Measurements from ENCODE around the gene SOBP. TPM values are rescaled to one million over a fixed set of nuclear protein-coding genes. Genes with fewer than 3 reads are reported as not detected.

The SOBP gene
- total and polyA plus RNA-seq, 7 experiments from 2014 or later: 0.08 to 0.15 TPM; not detected in 5

- Mint-ChIP-seq H3K4me1 (peaks cover 0 to 2% (median 0%) of the 10 kb centered on the region in 7 donors), H3K4me3 (no peak overlapping the region), H3K27me3 (peaks cover 0 to 19% (median 0%) of the 10 kb centered on the region in 5 donors), H3K9me3 (peaks cover 0 to 7% (median 0%) of the 10 kb centered on the region in 11 donors), H3K27ac (no peak overlapping the region), H3K36me3 (peaks cover 0 to 5% (median 0%) of the 10 kb centered on the region in 5 donors)
- H3K27ac ChIP-seq (ENCODE audit: low read depth, low read length): no peak overlapping the region
- POLR2A ChIA-PET: no interaction called here
- ATAC-seq (no peak), DNase-seq (no peak)
- CTCF ChIA-PET: no interaction called here
- H3K4me1 ChIP-seq (ENCODE audit: control insufficient read depth in 2 of 2, insufficient read depth in 2 of 2, low read length in 2 of 2): no peaks in the 10 kb centered on the region
- H3K9me3 ChIP-seq (ENCODE audit: control insufficient read depth in 2 of 3, low read length in 3 of 3): no peaks in the 10 kb centered on the region
- no peak overlapping the region for H3K4me3 ChIP-seq (ENCODE audit: low read length)
- H3K27me3 ChIP-seq (ENCODE audit: control insufficient read depth in 2 of 2, insufficient read depth in 2 of 2, low read length in 2 of 2): no peaks in the 10 kb centered on the region
- no peaks in the 10 kb centered on the region for H3K36me3 ChIP-seq (ENCODE audit: control insufficient read depth in 2 of 3, insufficient read depth in 3 of 3, low read length in 3 of 3)
- intact Hi-C loops (cut with micrococcal nuclease): no loop called here
These were observed 192.8 kb downstream of the SOBP start for GRCh38 chr6:107682721-107683120.

DNA sequence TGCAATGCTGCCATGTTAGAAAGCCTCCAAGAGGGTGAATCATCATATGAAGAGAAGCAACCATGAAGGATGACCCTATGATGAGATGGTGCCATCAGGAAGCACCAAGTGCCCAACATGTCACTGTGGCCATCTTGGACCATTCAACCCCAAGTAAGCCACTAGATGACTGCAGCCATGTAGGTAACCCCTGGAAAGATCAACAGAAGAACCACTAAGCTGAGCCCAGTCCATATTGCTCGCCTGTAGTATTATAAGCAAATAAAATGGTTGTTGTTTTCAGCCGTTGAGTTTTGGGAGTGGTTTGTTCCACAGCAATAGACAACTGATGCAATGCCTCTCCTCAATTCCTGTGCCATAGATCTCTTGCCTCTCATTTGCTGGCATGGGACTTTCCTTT, 193.3 kb downstream of the SOBP start:
- Histone ChIP-seq H3K4me3 (ENCODE audit: low read length) (no peak overlapping the region), H3K36me3 (ENCODE audit: control insufficient read depth in 2 of 3, insufficient read depth in 3 of 3, low read length in 3 of 3) (no peaks in the 10 kb centered on the region), H3K27me3 (ENCODE audit: control insufficient read depth in 2 of 2, insufficient read depth in 2 of 2, low read length in 2 of 2) (no peaks in the 10 kb centered on the region), H3K27ac (ENCODE audit: low read depth, low read length) (no peak overlapping the region), H3K9me3 (ENCODE audit: control insufficient read depth in 2 of 3, low read length in 3 of 3) (no peaks in the 10 kb centered on the region), H3K4me1 (ENCODE audit: control insufficient read depth in 2 of 2, insufficient read depth in 2 of 2, low read length in 2 of 2) (no peaks in the 10 kb centered on the region)
- Mint-ChIP-seq H3K4me1 (peaks cover 0 to 2% (median 0%) of the 10 kb centered on the region in 7 donors), H3K9me3 (peaks cover 0 to 7% (median 0%) of the 10 kb centered on the region in 11 donors), H3K4me3 (no peak overlapping the region), H3K27ac (no peak overlapping the region), H3K36me3 (peaks cover 0 to 5% (median 0%) of the 10 kb centered on the region in 5 donors), H3K27me3 (peaks cover 0 to 19% (median 0%) of the 10 kb centered on the region in 5 donors)
- CTCF ChIA-PET: no interaction called here
- intact Hi-C loops (cut with micrococcal nuclease): no loop called here
- DNase-seq: no peak
- no peak for ATAC-seq
- POLR2A ChIA-PET: no interaction called here

- no peak overlapping the region for H3K27ac ChIP-seq (ENCODE audit: low read depth, low read length)
- intact Hi-C loops (cut with micrococcal nuclease): no loop called here
- CTCF ChIA-PET: no interaction called here
- H3K4me3 ChIP-seq (ENCODE audit: low read length): no peak overlapping the region
- H3K36me3 ChIP-seq (ENCODE audit: control insufficient read depth in 2 of 3, insufficient read depth in 3 of 3, low read length in 3 of 3): no peaks in the 10 kb centered on the region
- Mint-ChIP-seq H3K27ac (no peak overlapping the region), H3K4me3 (no peak overlapping the region), H3K36me3 (peaks cover 0 to 5% (median 0%) of the 10 kb centered on the region in 5 donors), H3K27me3 (peaks cover 0 to 11% (median 0%) of the 10 kb centered on the region in 5 donors), H3K9me3 (peaks cover 0 to 7% (median 0%) of the 10 kb centered on the region in 11 donors), H3K4me1 (peaks cover 0 to 2% (median 0%) of the 10 kb centered on the region in 7 donors)
- no peaks in the 10 kb centered on the region for H3K27me3 ChIP-seq (ENCODE audit: control insufficient read depth in 2 of 2, insufficient read depth in 2 of 2, low read length in 2 of 2)
- H3K4me1 ChIP-seq (ENCODE audit: control insufficient read depth in 2 of 2, insufficient read depth in 2 of 2, low read length in 2 of 2): no peaks in the 10 kb centered on the region
- POLR2A ChIA-PET: no interaction called here
- ATAC-seq (no peak), DNase-seq (no peak)
- no peaks in the 10 kb centered on the region for H3K9me3 ChIP-seq (ENCODE audit: control insufficient read depth in 2 of 3, low read length in 3 of 3)
These were observed 195.1 kb downstream of the SOBP start for GRCh38 chr6:107684996-107685395.

- intact Hi-C loops (cut with micrococcal nuclease): no loop called here
These were observed 199.3 kb downstream of the SOBP start for GRCh38 chr6:107689190-107689589.

GRCh38 chr6:107689951-107690642, 200.2 kb downstream of the SOBP start:
- CTCF ChIA-PET: interaction anchor here (1.3 to 1.7 kb wide), 3 partner anchors 14 to 40 kb away, joined by 3 to 7 read pairs (median 5); no protein-coding TSS in a partner anchor
- no peak overlapping the region for H3K4me3 Mint-ChIP-seq
- no peak for DNase-seq

More at GRCh38 chr6:107689190-107689589, 199.3 kb downstream of the SOBP start:
- Histone ChIP-seq H3K36me3 (ENCODE audit: control insufficient read depth in 2 of 3, insufficient read depth in 3 of 3, low read length in 3 of 3) (no peaks in the 10 kb centered on the region), H3K9me3 (ENCODE audit: control insufficient read depth in 2 of 3, low read length in 3 of 3) (no peaks in the 10 kb centered on the region), H3K4me3 (ENCODE audit: low read length) (no peak overlapping the region), H3K4me1 (ENCODE audit: control insufficient read depth in 2 of 2, insufficient read depth in 2 of 2, low read length in 2 of 2) (no peaks in the 10 kb centered on the region), H3K27ac (ENCODE audit: low read depth, low read length) (no peak overlapping the region), H3K27me3 (ENCODE audit: control insufficient read depth in 2 of 2, insufficient read depth in 2 of 2, low read length in 2 of 2) (no peaks in the 10 kb centered on the region)
- Mint-ChIP-seq H3K9me3 (peaks cover 0 to 3% (median 0%) of the 10 kb centered on the region in 11 donors), H3K36me3 (no peaks in the 10 kb centered on the region), H3K27me3 (no peaks in the 10 kb centered on the region), H3K4me3 (no peak overlapping the region), H3K4me1 (peaks cover 0 to 7% (median 4%) of the 10 kb centered on the region in 7 donors), H3K27ac (no peak overlapping the region)
- ATAC-seq: no peak
- no peak for DNase-seq
- CTCF ChIA-PET: interaction anchor here (1.3 kb wide), 1 partner anchor 14 kb away, joined by 3 read pairs; no protein-coding TSS in a partner anchor
- POLR2A ChIA-PET: no interaction called here

GRCh38 chr6:107690643-107691061, 200.7 kb downstream of the SOBP start:
- CTCF ChIA-PET: interaction anchor here (1.3 to 1.7 kb wide), 3 partner anchors 13 to 39 kb away, joined by 3 to 7 read pairs (median 5); no protein-coding TSS in a partner anchor
- DNase-seq (no peak), ATAC-seq (no peak)
- H3K27me3 Mint-ChIP-seq: no peaks in the 10 kb centered on the region
- H3K27ac Mint-ChIP-seq: no peak overlapping the region
- no peak overlapping the region for H3K4me3 Mint-ChIP-seq
- Histone ChIP-seq H3K4me1 (ENCODE audit: control insufficient read depth in 2 of 2, insufficient read depth in 2 of 2, low read length in 2 of 2) (no peaks in the 10 kb centered on the region), H3K36me3 (ENCODE audit: control insufficient read depth in 2 of 3, insufficient read depth in 3 of 3, low read length in 3 of 3) (no peaks in the 10 kb centered on the region), H3K4me3 (ENCODE audit: low read length) (no peak overlapping the region), H3K27ac (ENCODE audit: low read depth, low read length) (no peak overlapping the region), H3K9me3 (ENCODE audit: control insufficient read depth in 2 of 3, low read length in 3 of 3) (no peaks in the 10 kb centered on the region), H3K27me3 (ENCODE audit: control insufficient read depth in 2 of 2, insufficient read depth in 2 of 2, low read length in 2 of 2) (no peaks in the 10 kb centered on the region)
- H3K9me3 Mint-ChIP-seq: peaks cover 0 to 3% (median 0%) of the 10 kb centered on the region in 11 donors
- POLR2A ChIA-PET: no interaction called here
- no peaks in the 10 kb centered on the region for H3K36me3 Mint-ChIP-seq
- intact Hi-C loops (cut with micrococcal nuclease): no loop called here
- H3K4me1 Mint-ChIP-seq: peaks cover 0 to 7% (median 6%) of the 10 kb centered on the region in 7 donors

More at GRCh38 chr6:107689951-107690642, 200.2 kb downstream of the SOBP start:
- Histone ChIP-seq H3K4me3 (ENCODE audit: low read length) (no peak overlapping the region), H3K4me1 (ENCODE audit: control insufficient read depth in 2 of 2, insufficient read depth in 2 of 2, low read length in 2 of 2) (no peaks in the 10 kb centered on the region), H3K9me3 (ENCODE audit: control insufficient read depth in 2 of 3, low read length in 3 of 3) (no peaks in the 10 kb centered on the region), H3K36me3 (ENCODE audit: control insufficient read depth in 2 of 3, insufficient read depth in 3 of 3, low read length in 3 of 3) (no peaks in the 10 kb centered on the region), H3K27me3 (ENCODE audit: control insufficient read depth in 2 of 2, insufficient read depth in 2 of 2, low read length in 2 of 2) (no peaks in the 10 kb centered on the region), H3K27ac (ENCODE audit: low read depth, low read length) (no peak overlapping the region)
- Mint-ChIP-seq H3K4me1 (peaks cover 0 to 7% (median 4%) of the 10 kb centered on the region in 7 donors), H3K36me3 (no peaks in the 10 kb centered on the region), H3K27ac (no peak overlapping the region), H3K27me3 (no peaks in the 10 kb centered on the region), H3K9me3 (peaks cover 0 to 3% (median 0%) of the 10 kb centered on the region in 11 donors)
- intact Hi-C loops (cut with micrococcal nuclease): no loop called here
- ATAC-seq: no peak
- POLR2A ChIA-PET: interaction anchor here (0.5 kb wide), 1 partner anchor 1124 kb away, joined by 3 read pairs; no protein-coding TSS in a partner anchor
